Caco-2 (cell line): ENCODE data around the gene WDR46. TPM values are rescaled to one million over a fixed set of nuclear protein-coding genes. Genes with fewer than 3 reads are reported as not detected.

Experiments
- BruUV-seq: library from RNA; stranded (reverse); fragments of 400-500 nt; replicated peaks from 2 replicates; lab custom pipeline; 2021; lab: Mats Ljungman, UMichigan
- CTCF ChIA-PET: fragments of 300-600 bp; sonication (Branson Sonifier 250); formaldehyde crosslinking; loops from one replicate; lab custom pipeline; 2022; ENCODE audit warnings: antibody characterized with exemption; lab: Charles Lee
- POLR2A ChIA-PET: fragments of 300-600 bp; sonication (Branson Sonifier 250); formaldehyde crosslinking; loops from one replicate; lab custom pipeline; 2022; ENCODE audit warnings: antibody characterized with exemption; lab: Charles Lee
- DNase-seq, 2 experiments: peaks; one replicate each; pipeline versions ENCODE4 v3.0.0 to v3.0.0-alpha.2; 2020 to 2022
- H3K27me3 ChIP-seq: replicated peaks from 2 replicates; pipeline ENCODE4 v1.6.0; 2011; ENCODE audit warnings: low read length; ENCODE audit not compliant: control insufficient read depth, insufficient read depth
- H3K36me3 ChIP-seq: 2 replicates; pipeline ENCODE4 v1.5.1; 2011; ENCODE audit warnings: low read length; ENCODE audit not compliant: control insufficient read depth, insufficient read depth
- H3K4me1 ChIP-seq: fragments of 250-450 bp; sonication (Bioruptor Pico); 2 replicates; pipeline ENCODE4 v1.5.1; 2020; ENCODE audit warnings: mild to moderate bottlenecking
- H3K4me3 ChIP-seq: 2 replicates; pipeline ENCODE4 v1.5.1; 2011; ENCODE audit warnings: low read depth, mild to moderate bottlenecking, control low read depth, low read length
- H3K9me3 ChIP-seq: fragments of 250-450 bp; sonication (Bioruptor Pico); 2 replicates; pipeline ENCODE4 v1.5.1; 2020; ENCODE audit warnings: mild to moderate bottlenecking, moderate library complexity
- H3K27ac Mint-ChIP-seq: one replicate; pipeline ENCODE4 v1.8.0; 2022; ENCODE audit warnings: mixed read lengths; ENCODE audit not compliant: unreplicated experiment
- H3K27me3 Mint-ChIP-seq: one replicate; pipeline ENCODE4 v1.8.0; 2022; ENCODE audit warnings: mixed read lengths; ENCODE audit not compliant: insufficient read depth, unreplicated experiment
- H3K36me3 Mint-ChIP-seq: one replicate; pipeline ENCODE4 v1.8.0; 2022; ENCODE audit warnings: mild to moderate bottlenecking, mixed read lengths; ENCODE audit not compliant: insufficient read depth, unreplicated experiment
- H3K4me1 Mint-ChIP-seq: one replicate; pipeline ENCODE4 v1.8.0; 2022; ENCODE audit warnings: low read depth, mixed read lengths; ENCODE audit not compliant: unreplicated experiment
- H3K4me3 Mint-ChIP-seq: one replicate; pipeline ENCODE4 v1.8.0; 2022; ENCODE audit warnings: mild to moderate bottlenecking, moderate library complexity, mixed read lengths; ENCODE audit not compliant: unreplicated experiment
- H3K9me3 Mint-ChIP-seq: one replicate; pipeline ENCODE4 v1.8.0; 2022; ENCODE audit warnings: mixed read lengths; ENCODE audit not compliant: unreplicated experiment
- CTCF ChIP-seq, 2 experiments: fragments of 200-600 bp in 1 of 2; IDR thresholded peaks; 1 replicate in 1 of 2; 2 replicates in 1 of 2; pipeline versions ENCODE4 v1.5.1 to v1.8.0; 2011 to 2022; ENCODE audit warnings: antibody characterized with exemption in 1 of 2, control low read depth in 1 of 2, inconsistent platforms in 1 of 2, low read depth in 1 of 2, low read length in 1 of 2, mild to moderate bottlenecking in 1 of 2, moderate library complexity in 1 of 2; ENCODE audit not compliant: insufficient read depth in 1 of 2, severe bottlenecking in 1 of 2, unreplicated experiment in 1 of 2
- intact Hi-C: fragments of 100-400 bp; cut with micrococcal nuclease; formaldehyde crosslinking; loops from one replicate; pipeline ENCODE4 v1.10.0; 2022; ENCODE audit not compliant: unreplicated experiment
- total RNA-seq: library from RNA; stranded (reverse); gene quantifications from 2 replicates; pipeline ENCODE4 v1.2.3, GENCODE V29; 2022

The WDR46 gene
- total RNA-seq, 1 experiment from 2014 or later, result 58.2 TPM

- CTCF ChIA-PET, result no interaction called here
- no peak for TF ChIP-seq CTCF (IDR thresholded peaks at IDR 0.05; ENCODE audit: insufficient read depth in 1 of 2, low read depth in 1 of 2, low read length in 1 of 2, severe bottlenecking in 1 of 2, unreplicated experiment in 1 of 2)
Measured at GRCh38 chr6:33333666-33334065, 44.6 kb upstream of the WDR46 start.

GRCh38 chr6:33330736-33331135 is 41.7 kb upstream of the WDR46 start:
- intact Hi-C loops, result no loop called here
- Mint-ChIP-seq H3K9me3 (no peaks in the 10 kb centered on the region), H3K4me3 (no peak overlapping the region), H3K27ac (no peak overlapping the region), H3K27me3 (no peaks in the 10 kb centered on the region), H3K4me1 (no peaks in the 10 kb centered on the region), H3K36me3 (peaks cover 5% of the 10 kb centered on the region)
- no peaks in the 10 kb centered on the region for H3K36me3 ChIP-seq
- H3K4me1 ChIP-seq, result no peaks in the 10 kb centered on the region
- no peak overlapping the region for H3K4me3 ChIP-seq
- DNase-seq, result no peak
- H3K27me3 ChIP-seq, result no peaks in the 10 kb centered on the region
- ChIA-PET CTCF (interaction anchor here (0.6 kb wide), 1 partner anchor 24 kb away, joined by 5 read pairs; no protein-coding TSS in a partner anchor), POLR2A (no interaction called here)
- TF ChIP-seq CTCF (IDR thresholded peaks at IDR 0.05; ENCODE audit: insufficient read depth in 1 of 2, low read depth in 1 of 2, low read length in 1 of 2, severe bottlenecking in 1 of 2, unreplicated experiment in 1 of 2), result no peak
- H3K9me3 ChIP-seq, result no peaks in the 10 kb centered on the region
- no TSS peak for BruUV-seq

More at GRCh38 chr6:33333666-33334065, 44.6 kb upstream of the WDR46 start:
- Mint-ChIP-seq H3K36me3 (peaks cover 5% of the 10 kb centered on the region), H3K27me3 (no peaks in the 10 kb centered on the region), H3K4me3 (no peak overlapping the region), H3K4me1 (no peaks in the 10 kb centered on the region), H3K9me3 (no peaks in the 10 kb centered on the region), H3K27ac (no peak overlapping the region)
- POLR2A ChIA-PET, result interaction anchor here (0.5 kb wide), 1 partner anchor 16 kb away, joined by 4 read pairs; the partner anchor contains the start of gene ZBTB22
- intact Hi-C loops, result no loop called here
- Histone ChIP-seq H3K36me3 (no peaks in the 10 kb centered on the region), H3K4me1 (no peaks in the 10 kb centered on the region), H3K4me3 (no peak overlapping the region), H3K27me3 (no peaks in the 10 kb centered on the region), H3K9me3 (no peaks in the 10 kb centered on the region)
- no peak for DNase-seq
- BruUV-seq, result no TSS peak

GRCh38 chr6:33329058-33329457 is 40.0 kb upstream of the WDR46 start:
- TF ChIP-seq CTCF (IDR thresholded peaks at IDR 0.05; ENCODE audit: insufficient read depth in 1 of 2, low read depth in 1 of 2, low read length in 1 of 2, severe bottlenecking in 1 of 2, unreplicated experiment in 1 of 2), result no peak
- no peak overlapping the region for H3K4me3 ChIP-seq
- Mint-ChIP-seq H3K4me1 (no peaks in the 10 kb centered on the region), H3K27ac (no peak overlapping the region), H3K9me3 (no peaks in the 10 kb centered on the region), H3K36me3 (peaks cover 5% of the 10 kb centered on the region), H3K4me3 (no peak overlapping the region), H3K27me3 (no peaks in the 10 kb centered on the region)
- BruUV-seq, result no TSS peak
- intact Hi-C loops, result no loop called here
- H3K9me3 ChIP-seq, result no peaks in the 10 kb centered on the region
- POLR2A ChIA-PET, result no interaction called here
- H3K4me1 ChIP-seq, result no peaks in the 10 kb centered on the region
- no peaks in the 10 kb centered on the region for H3K27me3 ChIP-seq
- no peak for DNase-seq
- H3K36me3 ChIP-seq, result no peaks in the 10 kb centered on the region
- CTCF ChIA-PET, result no interaction called here
